Measurements from ENCODE around the gene NVL.

NVL gene

GRCh38 chr1:224301391-224301790, 28.6 kb downstream of the NVL start:
- no peaks in the 10 kb centered on the region for H3K9me3 ChIP-seq (ENCODE audit: control insufficient read depth, insufficient read depth, low read length)
- H3K9ac ChIP-seq (ENCODE audit: low read depth, low read length) = no peak overlapping the region
- H3K4me3 ChIP-seq (ENCODE audit: low read depth, low read length) = no peak overlapping the region
- H3K27me3 ChIP-seq (ENCODE audit: control insufficient read depth, insufficient read depth, low read length) = no peaks in the 10 kb centered on the region
- peaks cover 40% of the 10 kb centered on the region for H3K36me3 ChIP-seq (ENCODE audit: control insufficient read depth, insufficient read depth, low read length)
- H3K4me1 ChIP-seq (ENCODE audit: control insufficient read depth, insufficient read depth, low read length) = no peaks in the 10 kb centered on the region

DNA sequence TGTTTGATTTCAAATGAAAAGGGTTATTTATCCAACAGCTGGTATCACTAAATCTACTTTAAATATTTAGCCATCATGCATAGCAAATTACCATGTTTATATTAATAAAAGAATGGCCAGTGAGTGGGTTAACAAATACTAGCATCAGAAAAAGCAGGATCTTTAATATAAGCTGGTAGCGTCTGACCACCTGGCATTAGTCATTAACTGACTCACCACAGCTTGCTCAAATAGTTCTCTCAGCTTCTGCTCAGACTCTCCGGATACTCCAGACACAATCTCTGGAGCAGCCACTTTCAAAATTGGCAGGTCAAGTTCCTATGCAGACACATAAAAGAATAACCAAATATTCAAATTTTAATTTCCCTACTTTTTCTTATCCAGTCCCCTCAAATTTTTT, 29.6 kb downstream of the NVL start:
- H3K9me3 ChIP-seq (ENCODE audit: control insufficient read depth, insufficient read depth, low read length) = no peaks in the 10 kb centered on the region
- H3K4me3 ChIP-seq (ENCODE audit: low read depth, low read length) = no peak overlapping the region
- no peak overlapping the region for H3K9ac ChIP-seq (ENCODE audit: low read depth, low read length)
- H3K36me3 ChIP-seq (ENCODE audit: control insufficient read depth, insufficient read depth, low read length) = peaks cover 43% of the 10 kb centered on the region
- H3K27me3 ChIP-seq (ENCODE audit: control insufficient read depth, insufficient read depth, low read length) = no peaks in the 10 kb centered on the region
- no peaks in the 10 kb centered on the region for H3K4me1 ChIP-seq (ENCODE audit: control insufficient read depth, insufficient read depth, low read length)

GRCh38 chr1:224298346-224299330, 31.3 kb downstream of the NVL start:
- Histone ChIP-seq H3K27me3 (ENCODE audit: control insufficient read depth, insufficient read depth, low read length) (no peaks in the 10 kb centered on the region), H3K9me3 (ENCODE audit: control insufficient read depth, insufficient read depth, low read length) (no peaks in the 10 kb centered on the region), H3K9ac (ENCODE audit: low read depth, low read length) (no peak overlapping the region), H3K4me3 (ENCODE audit: low read depth, low read length) (no peak overlapping the region), H3K4me1 (ENCODE audit: control insufficient read depth, insufficient read depth, low read length) (no peaks in the 10 kb centered on the region), H3K36me3 (ENCODE audit: control insufficient read depth, insufficient read depth, low read length) (peaks cover 36% of the 10 kb centered on the region)

GRCh38 chr1:224294775-224295174, 35.2 kb downstream of the NVL start:
- H3K27me3 ChIP-seq (ENCODE audit: control insufficient read depth, insufficient read depth, low read length) = no peaks in the 10 kb centered on the region
- peaks cover 22% of the 10 kb centered on the region for H3K36me3 ChIP-seq (ENCODE audit: control insufficient read depth, insufficient read depth, low read length)
- H3K4me3 ChIP-seq (ENCODE audit: low read depth, low read length) = no peak overlapping the region
- no peaks in the 10 kb centered on the region for H3K9me3 ChIP-seq (ENCODE audit: control insufficient read depth, insufficient read depth, low read length)
- no peak overlapping the region for H3K9ac ChIP-seq (ENCODE audit: low read depth, low read length)
- H3K4me1 ChIP-seq (ENCODE audit: control insufficient read depth, insufficient read depth, low read length) = no peaks in the 10 kb centered on the region

- Histone ChIP-seq H3K36me3 (ENCODE audit: control insufficient read depth, insufficient read depth, low read length) (peaks cover 14% of the 10 kb centered on the region), H3K27me3 (ENCODE audit: control insufficient read depth, insufficient read depth, low read length) (no peaks in the 10 kb centered on the region), H3K9me3 (ENCODE audit: control insufficient read depth, insufficient read depth, low read length) (no peaks in the 10 kb centered on the region), H3K9ac (ENCODE audit: low read depth, low read length) (no peak overlapping the region), H3K4me3 (ENCODE audit: low read depth, low read length) (no peak overlapping the region), H3K4me1 (ENCODE audit: control insufficient read depth, insufficient read depth, low read length) (peaks cover 5% of the 10 kb centered on the region)
These were observed 37.6 kb downstream of the NVL start for GRCh38 chr1:224292419-224292818.

DNA sequence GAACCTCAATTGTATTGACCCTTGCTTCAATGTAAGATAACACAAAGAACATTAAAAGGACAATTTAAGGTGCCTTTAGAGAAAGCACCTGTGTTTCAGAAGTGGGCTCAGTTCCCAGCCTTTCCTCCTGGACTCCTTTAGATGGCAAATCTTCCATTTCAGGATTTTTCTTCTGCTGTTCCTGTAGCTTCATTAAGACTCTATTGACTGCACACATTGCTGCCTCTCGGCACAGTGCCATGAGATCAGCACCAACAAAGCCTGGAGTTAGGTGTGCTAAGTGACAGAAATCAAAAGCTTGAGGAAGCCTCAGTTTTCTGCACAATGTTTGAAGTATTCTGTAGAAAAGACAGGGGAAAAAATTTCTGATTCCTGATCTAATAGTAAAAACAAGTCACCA, 40.6 kb downstream of the NVL start:
- no peak overlapping the region for H3K9ac ChIP-seq (ENCODE audit: low read depth, low read length)
- H3K4me1 ChIP-seq (ENCODE audit: control insufficient read depth, insufficient read depth, low read length) = peaks cover 5% of the 10 kb centered on the region
- no peak overlapping the region for H3K4me3 ChIP-seq (ENCODE audit: low read depth, low read length)
- peaks cover 9% of the 10 kb centered on the region for H3K36me3 ChIP-seq (ENCODE audit: control insufficient read depth, insufficient read depth, low read length)
- no peaks in the 10 kb centered on the region for H3K9me3 ChIP-seq (ENCODE audit: control insufficient read depth, insufficient read depth, low read length)
- H3K27me3 ChIP-seq (ENCODE audit: control insufficient read depth, insufficient read depth, low read length) = no peaks in the 10 kb centered on the region

GRCh38 chr1:224287714-224288113, 42.3 kb downstream of the NVL start:
- peaks cover 5% of the 10 kb centered on the region for H3K4me1 ChIP-seq (ENCODE audit: control insufficient read depth, insufficient read depth, low read length)
- peaks cover 7% of the 10 kb centered on the region for H3K36me3 ChIP-seq (ENCODE audit: control insufficient read depth, insufficient read depth, low read length)
- no peaks in the 10 kb centered on the region for H3K9me3 ChIP-seq (ENCODE audit: control insufficient read depth, insufficient read depth, low read length)
- no peak overlapping the region for H3K4me3 ChIP-seq (ENCODE audit: low read depth, low read length)
- no peaks in the 10 kb centered on the region for H3K27me3 ChIP-seq (ENCODE audit: control insufficient read depth, insufficient read depth, low read length)
- no peak overlapping the region for H3K9ac ChIP-seq (ENCODE audit: low read depth, low read length)

DNA sequence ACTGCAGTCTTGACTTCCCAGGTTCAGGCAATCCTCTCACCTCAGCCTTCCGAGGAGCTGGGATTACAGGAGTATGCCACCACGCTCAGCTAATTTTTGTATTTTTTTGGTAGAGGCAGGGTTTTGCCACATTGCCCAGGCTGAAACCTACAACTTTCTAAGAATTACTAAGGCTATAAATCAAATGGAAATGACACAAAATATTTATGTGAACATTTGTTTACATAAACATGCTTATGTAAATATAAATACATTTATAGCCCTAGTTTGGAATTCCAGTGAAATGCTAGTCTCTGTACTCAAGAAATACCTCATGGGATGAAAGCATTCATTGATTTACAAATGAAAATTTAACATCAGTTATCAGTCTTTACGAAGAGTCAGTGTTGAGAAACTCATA, 47.8 kb downstream of the NVL start:
- H3K9me3 ChIP-seq (ENCODE audit: control insufficient read depth, insufficient read depth, low read length) = no peaks in the 10 kb centered on the region
- H3K4me3 ChIP-seq (ENCODE audit: low read depth, low read length) = no peak overlapping the region
- peaks cover 4% of the 10 kb centered on the region for H3K36me3 ChIP-seq (ENCODE audit: control insufficient read depth, insufficient read depth, low read length)
- H3K4me1 ChIP-seq (ENCODE audit: control insufficient read depth, insufficient read depth, low read length) = no peaks in the 10 kb centered on the region
- no peaks in the 10 kb centered on the region for H3K27me3 ChIP-seq (ENCODE audit: control insufficient read depth, insufficient read depth, low read length)
- no peak overlapping the region for H3K9ac ChIP-seq (ENCODE audit: low read depth, low read length)

GRCh38 chr1:224276771-224277487, 53.0 kb downstream of the NVL start:
- no peak overlapping the region for H3K9ac ChIP-seq (ENCODE audit: low read depth, low read length)
- no peaks in the 10 kb centered on the region for H3K4me1 ChIP-seq (ENCODE audit: control insufficient read depth, insufficient read depth, low read length)
- H3K9me3 ChIP-seq (ENCODE audit: control insufficient read depth, insufficient read depth, low read length) = no peaks in the 10 kb centered on the region
- no peak overlapping the region for H3K4me3 ChIP-seq (ENCODE audit: low read depth, low read length)
- H3K36me3 ChIP-seq (ENCODE audit: control insufficient read depth, insufficient read depth, low read length) = no peaks in the 10 kb centered on the region
- no peaks in the 10 kb centered on the region for H3K27me3 ChIP-seq (ENCODE audit: control insufficient read depth, insufficient read depth, low read length)

DNA sequence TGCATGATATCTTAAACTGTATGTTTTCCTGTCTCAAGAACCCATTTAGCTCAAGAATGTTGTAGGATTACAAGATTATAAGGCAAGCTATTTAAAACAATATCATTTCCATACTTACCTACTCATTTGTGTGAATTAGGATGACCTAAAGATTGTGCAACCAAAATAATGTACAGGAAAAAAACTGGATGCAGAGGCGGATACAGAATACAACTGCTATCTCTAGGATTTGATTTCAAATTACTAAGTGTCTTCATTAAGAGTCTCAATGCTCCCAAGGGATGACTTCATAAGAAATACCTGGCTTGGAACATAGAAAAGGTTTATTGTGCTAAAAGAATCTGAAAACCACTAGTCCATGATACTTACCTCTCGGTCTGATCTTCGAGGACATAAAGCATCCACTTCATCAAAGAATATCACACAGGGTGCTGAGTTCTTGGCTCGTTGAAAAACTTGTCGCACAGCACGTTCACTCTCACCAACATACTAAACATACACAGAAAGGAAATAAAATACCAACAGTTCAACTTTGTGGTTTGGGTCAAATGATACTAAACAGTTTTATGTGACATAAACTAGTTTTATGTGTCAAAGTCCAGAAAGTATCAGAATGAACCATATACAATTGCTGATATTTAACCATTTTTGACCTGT, 54.9 kb downstream of the NVL start:
- no peaks in the 10 kb centered on the region for H3K36me3 ChIP-seq (ENCODE audit: control insufficient read depth, insufficient read depth, low read length)
- H3K27me3 ChIP-seq (ENCODE audit: control insufficient read depth, insufficient read depth, low read length) = no peaks in the 10 kb centered on the region
- H3K9me3 ChIP-seq (ENCODE audit: control insufficient read depth, insufficient read depth, low read length) = no peaks in the 10 kb centered on the region
- no peak overlapping the region for H3K4me3 ChIP-seq (ENCODE audit: low read depth, low read length)
- no peak overlapping the region for H3K9ac ChIP-seq (ENCODE audit: low read depth, low read length)
- H3K4me1 ChIP-seq (ENCODE audit: control insufficient read depth, insufficient read depth, low read length) = no peaks in the 10 kb centered on the region

DNA sequence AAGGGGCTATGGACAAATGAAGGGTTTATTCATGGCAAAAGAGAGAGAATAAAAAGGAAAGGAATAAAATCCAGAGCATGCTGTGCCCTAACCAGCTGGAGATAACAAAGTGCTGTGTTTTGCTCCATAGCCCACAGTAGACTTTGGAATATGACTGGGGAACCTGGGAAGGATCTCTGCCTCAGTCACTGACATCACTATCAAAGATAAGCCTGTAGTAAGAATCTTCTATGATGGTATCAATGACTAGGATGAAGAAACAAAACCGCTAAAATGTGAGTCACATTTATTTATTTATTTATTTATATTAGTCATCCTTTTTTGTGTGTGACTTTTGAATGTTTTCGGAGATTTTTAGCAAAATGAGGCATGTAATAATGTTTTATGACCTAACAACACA, 56.3 kb downstream of the NVL start:
- Histone ChIP-seq H3K27me3 (ENCODE audit: control insufficient read depth, insufficient read depth, low read length) (no peaks in the 10 kb centered on the region), H3K9me3 (ENCODE audit: control insufficient read depth, insufficient read depth, low read length) (no peaks in the 10 kb centered on the region), H3K4me3 (ENCODE audit: low read depth, low read length) (no peak overlapping the region), H3K9ac (ENCODE audit: low read depth, low read length) (no peak overlapping the region), H3K4me1 (ENCODE audit: control insufficient read depth, insufficient read depth, low read length) (no peaks in the 10 kb centered on the region), H3K36me3 (ENCODE audit: control insufficient read depth, insufficient read depth, low read length) (no peaks in the 10 kb centered on the region)
